ENCODE results near the gene UPF3A. TPM values are rescaled to one million over a fixed set of nuclear protein-coding genes. Genes with fewer than 3 reads are reported as not detected.
A peak's percentile ranks its signal among the peaks of the same experiment; 100 is the strongest.

UPF3A gene
- total and polyA plus RNA-seq, 8 donors: 17.1 to 73.8 (median 26.9) TPM

DNA sequence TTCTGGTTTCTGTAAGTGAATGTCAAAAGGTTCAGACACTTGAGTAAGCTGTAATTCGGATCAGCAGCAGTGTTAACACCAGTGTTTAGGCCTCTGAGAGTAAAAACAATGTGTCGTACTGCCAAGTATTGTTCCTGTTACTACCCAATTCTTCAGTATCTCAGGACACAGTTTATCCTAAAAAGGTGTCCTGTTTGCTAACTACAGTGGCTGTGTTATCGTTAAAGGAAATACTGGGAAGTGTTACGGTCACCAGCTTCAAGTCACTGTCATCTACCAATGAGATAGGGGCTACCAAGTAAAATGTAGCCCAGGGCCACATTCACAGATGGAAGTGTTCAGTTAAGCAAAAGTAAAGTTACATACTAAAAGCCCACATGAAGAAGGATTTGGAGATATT is 2.3 kb upstream of the UPF3A start:
- peaks cover 0 to 9% (median 9%) of the 10 kb centered on the region in 3 donors for H3K4me1 ChIP-seq
- peaks cover 0 to 6% (median 2%) of the 10 kb centered on the region in 3 donors for H3K36me3 ChIP-seq
- no peak overlapping the region for H3K4me3 ChIP-seq
- FAIRE-seq (no peak), DNase-seq (no peak), ATAC-seq (no peak)
- no peak overlapping the region for H3K27ac ChIP-seq
- intact Hi-C loops (cut with DNase I): no loop called here
- TF ChIP-seq, protein P1, sequence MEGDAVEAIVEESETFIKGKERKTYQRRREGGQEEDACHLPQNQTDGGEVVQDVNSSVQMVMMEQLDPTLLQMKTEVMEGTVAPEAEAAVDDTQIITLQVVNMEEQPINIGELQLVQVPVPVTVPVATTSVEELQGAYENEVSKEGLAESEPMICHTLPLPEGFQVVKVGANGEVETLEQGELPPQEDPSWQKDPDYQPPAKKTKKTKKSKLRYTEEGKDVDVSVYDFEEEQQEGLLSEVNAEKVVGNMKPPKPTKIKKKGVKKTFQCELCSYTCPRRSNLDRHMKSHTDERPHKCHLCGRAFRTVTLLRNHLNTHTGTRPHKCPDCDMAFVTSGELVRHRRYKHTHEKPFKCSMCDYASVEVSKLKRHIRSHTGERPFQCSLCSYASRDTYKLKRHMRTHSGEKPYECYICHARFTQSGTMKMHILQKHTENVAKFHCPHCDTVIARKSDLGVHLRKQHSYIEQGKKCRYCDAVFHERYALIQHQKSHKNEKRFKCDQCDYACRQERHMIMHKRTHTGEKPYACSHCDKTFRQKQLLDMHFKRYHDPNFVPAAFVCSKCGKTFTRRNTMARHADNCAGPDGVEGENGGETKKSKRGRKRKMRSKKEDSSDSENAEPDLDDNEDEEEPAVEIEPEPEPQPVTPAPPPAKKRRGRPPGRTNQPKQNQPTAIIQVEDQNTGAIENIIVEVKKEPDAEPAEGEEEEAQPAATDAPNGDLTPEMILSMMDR (IDR thresholded peaks at IDR 0.05): no peak
- WGBS, 2 donors: 85 to 86% methylated on average over 4 of the region's 4 CpGs
- H3K27me3 ChIP-seq: no peaks in the 10 kb centered on the region
- H3K9me3 ChIP-seq: no peaks in the 10 kb centered on the region

DNA sequence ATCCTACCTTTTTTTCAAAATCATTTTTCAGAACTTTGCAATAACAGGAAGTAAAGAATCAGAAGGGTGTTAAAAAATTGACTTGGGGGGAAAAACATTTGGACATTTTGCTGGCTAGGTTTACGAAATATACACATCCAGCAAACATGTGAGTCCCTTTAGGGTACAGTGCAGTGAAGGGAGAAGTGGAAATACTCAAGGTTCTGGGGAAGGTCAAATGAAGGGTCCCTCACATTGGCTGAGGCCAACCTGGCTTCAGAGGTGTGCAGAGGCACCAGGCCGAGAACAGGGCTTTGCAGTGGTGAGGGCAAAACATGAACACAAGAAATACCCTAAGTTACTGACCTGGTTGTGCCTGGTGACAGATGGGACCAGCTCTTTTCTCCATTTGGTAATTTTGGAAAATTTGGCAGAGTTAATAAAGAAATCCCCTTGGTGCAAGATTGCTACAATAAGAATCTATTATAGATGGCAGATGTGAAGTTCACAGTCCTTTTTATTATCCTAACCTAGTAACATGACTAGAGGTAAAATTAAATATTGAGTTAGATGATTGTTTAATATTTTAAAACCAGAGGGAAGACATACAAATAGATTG is 1.5 kb upstream of the UPF3A start:
- H3K27me3 ChIP-seq: no peaks in the 10 kb centered on the region
- 91 to 93% methylated on average over 2 of the region's 2 CpGs for WGBS, 2 donors
- H3K4me1 ChIP-seq: peaks cover 0 to 10% (median 9%) of the 10 kb centered on the region in 3 donors
- intact Hi-C loops (cut with DNase I): no loop called here
- H3K9me3 ChIP-seq: no peaks in the 10 kb centered on the region
- no peak overlapping the region for H3K4me3 ChIP-seq
- peak overlapping the region in 3 of 4 donors; percentile 88 to 96 (median 96) for H3K27ac ChIP-seq
- ATAC-seq (no peak), DNase-seq (no peak), FAIRE-seq (no peak)
- TF ChIP-seq, protein P1 (IDR thresholded peaks at IDR 0.05): no peak
- H3K36me3 ChIP-seq: peaks cover 0 to 6% (median 0%) of the 10 kb centered on the region in 3 donors

DNA sequence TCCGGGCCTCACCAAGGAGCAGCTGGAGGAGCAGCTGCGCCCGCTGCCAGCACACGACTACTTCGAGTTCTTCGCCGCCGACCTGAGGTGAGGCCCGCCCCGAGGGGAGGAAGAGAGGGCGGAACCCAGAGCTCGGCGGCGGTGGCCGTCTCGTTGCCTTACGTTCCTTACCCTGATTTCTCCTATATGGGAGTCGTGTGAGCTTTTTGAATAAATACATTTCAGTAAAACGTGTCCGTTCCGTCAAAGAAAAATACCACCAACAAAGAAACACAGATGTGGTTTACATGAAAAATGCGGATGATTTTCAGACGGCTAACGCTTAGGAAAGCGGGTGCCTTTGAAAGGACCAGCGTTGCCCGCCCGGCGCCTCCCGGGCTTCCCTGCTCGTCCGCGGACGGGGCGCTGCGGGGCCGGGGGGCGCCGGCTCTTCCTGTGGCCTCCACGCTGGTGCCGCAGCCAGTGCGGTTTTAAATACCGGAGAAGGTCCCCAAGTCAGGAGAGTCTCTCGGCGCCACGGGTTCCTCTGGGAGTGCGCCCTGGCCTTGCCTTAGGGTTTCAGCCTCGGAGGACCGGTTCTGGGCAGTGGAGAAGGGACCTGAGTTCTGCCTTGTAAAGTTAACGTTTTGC is 755 bp downstream of the UPF3A start:
- Histone ChIP-seq H3K4me1 (peaks cover 0 to 12% (median 9%) of the 10 kb centered on the region in 3 donors), H3K27ac (peak overlapping the region; percentile 88 to 97 (median 96)), H3K9me3 (no peaks in the 10 kb centered on the region), H3K36me3 (peaks cover 0 to 13% (median 3%) of the 10 kb centered on the region in 3 donors), H3K4me3 (peak overlapping the region; percentile 50 to 83 (median 74)), H3K27me3 (no peaks in the 10 kb centered on the region)
- TF ChIP-seq, protein P1 (IDR thresholded peaks at IDR 0.05): no peak
- DNase-seq: peak; percentile 27 to 75 (median 48)
- no peak for FAIRE-seq
- WGBS, 2 donors: 0% methylated on average over 50 of the region's 50 CpGs
- ATAC-seq: peak; percentile 34 to 77 (median 70)
- intact Hi-C loops (cut with DNase I): no loop called here

DNA sequence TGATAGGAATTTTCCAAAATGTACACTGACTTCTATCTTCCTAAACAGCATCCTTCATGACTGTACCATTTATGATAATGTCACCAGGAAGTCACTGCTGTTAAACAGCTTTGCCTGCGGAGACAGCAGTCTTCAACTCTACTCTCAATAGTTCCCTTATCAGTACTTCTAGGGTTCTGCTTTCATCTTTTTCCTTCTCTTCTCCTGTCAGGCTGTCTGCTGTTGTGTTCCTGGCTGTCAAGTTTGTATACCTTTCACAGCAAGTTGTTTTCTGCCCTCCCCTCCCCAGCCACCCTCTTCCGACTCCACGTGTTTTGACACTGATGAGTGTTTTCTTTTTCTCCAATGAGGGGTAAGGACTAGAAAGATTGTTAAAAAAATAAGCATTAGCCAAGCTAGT is 2.2 kb downstream of the UPF3A start:
- H3K4me3 ChIP-seq: no peak overlapping the region
- ATAC-seq (no peak), DNase-seq (no peak), FAIRE-seq (no peak)
- H3K27ac ChIP-seq: no peak overlapping the region
- 72 to 76% methylated on average over 3 of the region's 3 CpGs for WGBS, 2 donors
- H3K4me1 ChIP-seq: peaks cover 0 to 12% (median 9%) of the 10 kb centered on the region in 3 donors
- TF ChIP-seq, protein P1 (IDR thresholded peaks at IDR 0.05): no peak
- intact Hi-C loops (cut with DNase I): no loop called here
- no peaks in the 10 kb centered on the region for H3K27me3 ChIP-seq
- H3K9me3 ChIP-seq: no peaks in the 10 kb centered on the region
- peaks cover 0 to 19% (median 3%) of the 10 kb centered on the region in 3 donors for H3K36me3 ChIP-seq

DNA sequence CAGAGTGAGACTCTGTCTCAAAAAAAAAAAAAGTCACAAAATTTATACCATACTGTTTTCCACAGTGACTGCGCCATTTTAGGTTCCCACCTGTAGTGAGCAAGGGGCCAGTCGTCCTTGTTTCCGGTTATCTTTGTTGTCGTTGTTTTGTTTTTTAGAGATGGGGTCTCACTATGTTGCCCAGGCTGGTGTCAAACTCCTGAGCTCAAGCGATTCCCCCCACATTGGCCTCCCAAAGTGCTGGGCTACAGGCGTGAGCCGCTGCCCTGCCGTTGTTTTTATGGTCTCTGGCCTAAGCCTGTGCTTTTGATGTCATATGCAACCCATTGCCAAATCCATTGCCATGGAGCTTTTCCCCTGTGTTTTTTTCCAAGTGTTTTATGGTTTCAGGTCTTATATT is 3.3 kb downstream of the UPF3A start:
- 97% methylated on average over 8 of the region's 8 CpGs for WGBS, 2 donors

More for the DNA sequence above, 3.3 kb downstream of the UPF3A start:
- TF ChIP-seq, protein P1 (IDR thresholded peaks at IDR 0.05): no peak
- peaks cover 0 to 27% (median 3%) of the 10 kb centered on the region in 3 donors for H3K36me3 ChIP-seq
- FAIRE-seq (no peak), ATAC-seq (no peak), DNase-seq (no peak)
- H3K4me1 ChIP-seq: peaks cover 0 to 12% (median 9%) of the 10 kb centered on the region in 3 donors
- no peaks in the 10 kb centered on the region for H3K27me3 ChIP-seq
- no peak overlapping the region for H3K27ac ChIP-seq
- H3K9me3 ChIP-seq: no peaks in the 10 kb centered on the region
- intact Hi-C loops (cut with DNase I): no loop called here
- no peak overlapping the region for H3K4me3 ChIP-seq

Measured in pancreas (tissue), 10 donors.